B cell (primary cell): ENCODE measurements around the gene RAP1A. TPM values are rescaled to one million over a fixed set of nuclear protein-coding genes. Genes with fewer than 3 reads are reported as not detected.

Experiments
- ATAC-seq: fragments of 200-7000 bp; cut with Tn5 transposase; one replicate; pipeline ENCODE4 v1.10.0; 2021; ENCODE audit warnings: low read depth, mild to moderate bottlenecking, moderate number of reproducible peaks, moderate library complexity
- CTCF ChIA-PET: fragments of 350-600 bp; sonication (Branson Sonifier 250); formaldehyde crosslinking; loops from one replicate; lab custom pipeline; 2021; ENCODE audit warnings: antibody characterized with exemption, inconsistent platforms; lab: Charles Lee
- POLR2A ChIA-PET: fragments of 350-600 bp; sonication (Branson Sonifier 250); formaldehyde crosslinking; loops from one replicate; lab custom pipeline; 2021; ENCODE audit warnings: antibody characterized with exemption; lab: Charles Lee
- DNase-seq: peaks from one replicate; pipeline ENCODE4 v3.0.0; 2013
- H2AFZ ChIP-seq: 2 replicates; pipeline ENCODE4 v1.6.1; 2012; ENCODE audit warnings: mild to moderate bottlenecking, low read depth, low read length; ENCODE audit not compliant: insufficient read depth, poor library complexity, severe bottlenecking
- H3K27ac ChIP-seq, 2 donors: 1 replicate in 1 of 2; 2 replicates in 1 of 2; pipeline ENCODE4 v1.5.1; 2012 to 2013; ENCODE audit warnings: low read length in 2 of 2, mild to moderate bottlenecking in 2 of 2, moderate library complexity in 1 of 2
- H3K27me3 ChIP-seq, 4 experiments: fragments of 200-600 bp in 1 of 4; sonication (generic) in 1 of 4; replicated peaks in 1 of 4; 1 replicate in 2 of 4; 2 replicates in 2 of 4; pipeline versions ENCODE4 v1.6.1 to v1.7.0; 2013 to 2016; ENCODE audit warnings: low read length in 3 of 4, mild to moderate bottlenecking in 2 of 4, mixed read lengths in 1 of 4, moderate library complexity in 1 of 4; ENCODE audit not compliant: insufficient read depth in 4 of 4, control insufficient read depth in 3 of 4; ENCODE audit errors: control extremely low read depth in 1 of 4
- H3K36me3 ChIP-seq, 2 experiments: replicated peaks in 1 of 2; 1 replicate in 1 of 2; 2 replicates in 1 of 2; pipeline versions ENCODE4 v1.6.1 to v1.7.1; 2013; ENCODE audit warnings: low read length in 1 of 2; ENCODE audit not compliant: insufficient read depth in 2 of 2, control insufficient read depth in 1 of 2; ENCODE audit errors: control extremely low read depth in 1 of 2, extremely low read depth in 1 of 2
- H3K4me1 ChIP-seq, 2 donors: fragments of 200-600 bp in 1 of 2; sonication (generic) in 1 of 2; 1 replicate in 1 of 2; 2 replicates in 1 of 2; pipeline versions ENCODE4 v1.5.1 to v1.6.1; 2013 to 2017; ENCODE audit warnings: low read length in 2 of 2; ENCODE audit not compliant: control insufficient read depth in 2 of 2, insufficient read depth in 2 of 2
- H3K4me2 ChIP-seq: replicated peaks from 2 replicates; pipeline ENCODE3; 2012; ENCODE audit warnings: mild to moderate bottlenecking, low read depth, low read length; ENCODE audit not compliant: poor library complexity, severe bottlenecking
- H3K4me3 ChIP-seq, 5 experiments: fragments of 200-600 bp in 1 of 5; sonication (generic) in 1 of 5; 1 replicate in 3 of 5; 2 replicates in 2 of 5; pipeline versions ENCODE4 v1.5.1 to v1.7.0; 2011 to 2016; ENCODE audit warnings: low read length in 4 of 5, mild to moderate bottlenecking in 4 of 5, low read depth in 2 of 5, control low read depth in 1 of 5, moderate library complexity in 1 of 5; ENCODE audit not compliant: insufficient read depth in 1 of 5; ENCODE audit errors: control extremely low read depth in 1 of 5, extremely low read depth in 1 of 5
- H3K79me2 ChIP-seq: fragments of 200-600 bp; sonication (generic); one replicate; pipeline ENCODE4 v1.6.0; 2016; ENCODE audit warnings: low read length; ENCODE audit not compliant: control insufficient read depth, insufficient read depth
- H3K9ac ChIP-seq: fragments of 200-600 bp; sonication (generic); 2 replicates; pipeline ENCODE4 v1.6.1; 2017; ENCODE audit warnings: mild to moderate bottlenecking, low read length, moderate library complexity
- H3K9me3 ChIP-seq, 3 donors: one replicate each; pipeline versions ENCODE4 v1.6.1 to v1.7.1; 2013; ENCODE audit warnings: low read length in 2 of 3; ENCODE audit not compliant: control insufficient read depth in 2 of 3, insufficient read depth in 1 of 3; ENCODE audit errors: control extremely low read depth in 1 of 3
- H4K20me1 ChIP-seq: 2 replicates; pipeline ENCODE4 v1.6.0; 2012; ENCODE audit warnings: mild to moderate bottlenecking, low read length; ENCODE audit not compliant: insufficient read depth, control insufficient read depth, poor library complexity, severe bottlenecking
- H3K27ac Mint-ChIP-seq: one replicate; pipeline ENCODE4 v1.8.0; 2021; ENCODE audit warnings: mixed read lengths
- H3K27me3 Mint-ChIP-seq: one replicate; pipeline ENCODE4 v1.8.0; 2021; ENCODE audit warnings: mixed read lengths
- H3K4me1 Mint-ChIP-seq: one replicate; pipeline ENCODE4 v1.8.0; 2021; ENCODE audit warnings: mixed read lengths
- H3K4me3 Mint-ChIP-seq: one replicate; pipeline ENCODE4 v1.8.0; 2021; ENCODE audit warnings: mixed read lengths
- H3K9me3 Mint-ChIP-seq: one replicate; pipeline ENCODE4 v1.8.0; 2022; ENCODE audit warnings: mixed read lengths; ENCODE audit not compliant: insufficient read depth
- CTCF ChIP-seq: fragments of 200-600 bp; IDR thresholded peaks from one replicate; pipeline ENCODE4 v1.8.0; 2022; ENCODE audit warnings: antibody characterized with exemption, mild to moderate bottlenecking
- EZH2 ChIP-seq: IDR thresholded peaks from 2 replicates; pipeline ENCODE4 v1.6.1; 2012; ENCODE audit warnings: borderline replicate concordance, low read depth, mild to moderate bottlenecking, moderate library complexity, low read length; ENCODE audit not compliant: insufficient read depth, poor library complexity, severe bottlenecking
- WGBS: methylation state at CpG from one replicate; pipeline ENCODE4 v1.1.5; 2013; ENCODE audit warnings: missing lambda C conversion rate; ENCODE audit not compliant: insufficient coverage; 5-methylcytosine and 5-hydroxymethylcytosine counted together
- intact Hi-C: fragments of 100-400 bp; cut with micrococcal nuclease; formaldehyde crosslinking; loops from one replicate; pipeline ENCODE4 v1.10.0; 2022
- polyA plus RNA-seq: library from polyadenylated mRNA; depleted of rRNA; stranded (reverse); fragments of >200 nt; gene quantifications from 2 replicates; pipeline ENCODE4 v1.2.3, GENCODE V29; 2012
- total RNA-seq, 2 donors: library from RNA; stranded (reverse); fragments of 120-200 nt in 1 of 2; gene quantifications; 1 replicate in 1 of 2; 2 replicates in 1 of 2; pipeline versions ENCODE4 v1.2.3 to v1.2.4, GENCODE V29; 2013 to 2022

The RAP1A gene
- total and polyA plus RNA-seq, 2 donors (not counting 1 experiment from before 2014, with no cell fraction given) = 32.6 to 75.3 TPM

- Mint-ChIP-seq H3K27me3 (no peaks in the 10 kb centered on the region), H3K4me3 (no peak overlapping the region), H3K27ac (no peak overlapping the region), H3K4me1 (peaks cover 28% of the 10 kb centered on the region), H3K9me3 (no peaks in the 10 kb centered on the region)
- Histone ChIP-seq H3K79me2 (peaks cover 13% of the 10 kb centered on the region), H3K4me1 (peaks cover 13 to 25% of the 10 kb centered on the region in 2 donors), H2AFZ (no peak overlapping the region), H3K4me3 (no peak overlapping the region), H3K36me3 (peaks cover 33 to 57% of the 10 kb centered on the region in 2 experiments), H3K9me3 (no peaks in the 10 kb centered on the region), H3K27ac (peak overlapping the region in 1 of 2 donors; percentile 65), H3K27me3 (no peaks in the 10 kb centered on the region), H4K20me1 (peaks cover 11% of the 10 kb centered on the region), H3K4me2 (no peak overlapping the region), H3K9ac (no peak overlapping the region)
- TF ChIP-seq CTCF (no peak), EZH2 (no peak)
- peak; percentile 36 for DNase-seq
- CTCF ChIA-PET = interaction anchor here (0.8 to 5.0 kb wide), 4 partner anchors 15 to 191 kb away, joined by 3 to 31 read pairs (median 14); no protein-coding TSS in a partner anchor
- POLR2A ChIA-PET = no interaction called here
- ATAC-seq = peak; percentile 45
- intact Hi-C loops = no loop called here
Measured at GRCh38 chr1:111699268-111699667, 79.7 kb downstream of the RAP1A start.

DNA sequence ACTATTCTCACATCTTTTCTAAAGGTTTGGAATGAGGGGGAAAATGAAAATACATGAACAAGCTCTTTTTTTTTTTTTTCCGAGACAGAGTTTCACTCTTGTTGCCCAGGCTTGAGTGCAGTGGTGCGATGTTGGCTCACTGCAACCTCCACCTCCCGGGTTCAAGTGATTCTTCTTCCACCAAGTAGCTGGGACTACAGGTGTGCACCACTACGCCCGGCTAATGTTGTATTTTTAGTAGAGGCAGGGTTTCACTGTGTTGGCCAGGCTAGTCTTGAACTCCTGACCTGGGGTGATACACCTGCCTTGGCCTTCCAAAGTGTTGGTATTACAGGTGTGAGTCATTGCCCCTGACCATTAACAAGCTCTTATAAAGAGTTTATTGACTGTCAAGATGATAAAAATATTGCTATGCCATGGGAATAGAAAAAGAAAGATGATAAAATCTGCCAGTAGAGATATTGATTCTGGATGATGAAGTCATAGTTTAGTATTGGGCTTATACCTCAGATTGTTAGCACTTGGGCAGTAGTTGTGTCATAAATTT lies 83.0 kb downstream of the RAP1A start:
- no peak overlapping the region for H3K9ac ChIP-seq
- H3K4me3 ChIP-seq = no peak overlapping the region
- CTCF ChIA-PET = interaction anchor here (0.9 to 4.9 kb wide), 8 partner anchors 10 to 221 kb away, joined by 3 to 23 read pairs (median 4); no protein-coding TSS in a partner anchor
- H3K9me3 ChIP-seq = no peaks in the 10 kb centered on the region
- DNase-seq (no peak), ATAC-seq (no peak)
- Mint-ChIP-seq H3K27ac (no peak overlapping the region), H3K4me1 (peaks cover 14% of the 10 kb centered on the region), H3K27me3 (no peaks in the 10 kb centered on the region), H3K9me3 (no peaks in the 10 kb centered on the region), H3K4me3 (no peak overlapping the region)
- POLR2A ChIA-PET = interaction anchor here (1.2 kb wide), 1 partner anchor 9 kb away, joined by 4 read pairs; no protein-coding TSS in a partner anchor
- intact Hi-C loops = no loop called here
- peaks cover 10 to 14% of the 10 kb centered on the region in 2 donors for H3K4me1 ChIP-seq
- H3K79me2 ChIP-seq = peaks cover 13% of the 10 kb centered on the region
- H3K27me3 ChIP-seq = no peaks in the 10 kb centered on the region
- H3K36me3 ChIP-seq = peaks cover 30 to 76% of the 10 kb centered on the region in 2 experiments
- no peak overlapping the region for H2AFZ ChIP-seq
- no peak overlapping the region for H3K27ac ChIP-seq
- H3K4me2 ChIP-seq = no peak overlapping the region
- WGBS = no CpG with 5 or more reads among the region's 5 CpGs
- TF ChIP-seq EZH2 (no peak), CTCF (no peak)
- H4K20me1 ChIP-seq = peaks cover 11% of the 10 kb centered on the region
